HUDEP-2 (cell line): ENCODE results near the gene GALNT9.

Experiments
- DNase-seq, 76 experiments: peaks; one replicate each; lab custom pipeline; 2025; ENCODE audit not compliant: unreplicated experiment in 76 of 76; lab: John Stamatoyannopoulos, UW

GALNT9 gene

GRCh38 chr12:132239796-132240668 is 89.4 kb downstream of the GALNT9 start:
- DNase-seq, result no peak

GRCh38 chr12:132239392-132239791 is 90.0 kb downstream of the GALNT9 start:
- no peak for DNase-seq

- DNase-seq, result no peak
These were observed 90.5 kb downstream of the GALNT9 start for GRCh38 chr12:132238884-132239283.

- DNase-seq, result no peak
These were observed 90.9 kb downstream of the GALNT9 start for GRCh38 chr12:132238488-132238854.

GRCh38 chr12:132237772-132238487 is 91.5 kb downstream of the GALNT9 start:
- no peak for DNase-seq

- DNase-seq, result no peak
These were observed 92.2 kb downstream of the GALNT9 start for GRCh38 chr12:132236930-132237771.

- no peak for DNase-seq
These were observed 93.1 kb downstream of the GALNT9 start for GRCh38 chr12:132236129-132236929.

GRCh38 chr12:132235116-132235820 is 94.1 kb downstream of the GALNT9 start:
- no peak for DNase-seq

GRCh38 chr12:132230381-132230780 is 99.0 kb downstream of the GALNT9 start:
- DNase-seq, result no peak

- no peak for DNase-seq
These were observed 99.5 kb downstream of the GALNT9 start for GRCh38 chr12:132229926-132230325.

GRCh38 chr12:132229193-132229760 is 100.1 kb downstream of the GALNT9 start:
- no peak for DNase-seq

GRCh38 chr12:132228476-132229192 is 100.8 kb downstream of the GALNT9 start:
- DNase-seq, result no peak

GRCh38 chr12:132227782-132228475 is 101.5 kb downstream of the GALNT9 start:
- no peak for DNase-seq

- no peak for DNase-seq
These were observed 102.3 kb downstream of the GALNT9 start for GRCh38 chr12:132227118-132227517.

- DNase-seq, result no peak
These were observed 102.8 kb downstream of the GALNT9 start for GRCh38 chr12:132226604-132227003.

GRCh38 chr12:132225214-132225613 is 104.2 kb downstream of the GALNT9 start:
- DNase-seq, result no peak

GRCh38 chr12:132224484-132224883 is 104.9 kb downstream of the GALNT9 start:
- DNase-seq, result no peak

- no peak for DNase-seq
These were observed 106.6 kb downstream of the GALNT9 start for GRCh38 chr12:132222808-132223173.
